BLaER1 treated with 17β-estradiol and CSF1 and Interleukin-3, amounts not matched to agents 10 nM and 100 nM (cell line): ENCODE measurements around the gene GPATCH11.

Source experiments
- H3K27ac ChIP-seq, 11 experiments: shearing (Covaris generic); formaldehyde crosslinking; 2 replicates each; pipeline ENCODE4 v1.8.1; 2022
- H3K27me3 ChIP-seq, 11 experiments: shearing (Covaris generic); formaldehyde crosslinking; 2 replicates each; pipeline ENCODE4 v1.8.1; 2022
- H3K36me3 ChIP-seq, 11 experiments: shearing (Covaris generic); formaldehyde crosslinking; 2 replicates each; pipeline ENCODE4 v1.8.1; 2022
- H3K4me1 ChIP-seq, 10 experiments: shearing (Covaris generic); formaldehyde crosslinking; 2 replicates each; pipeline ENCODE4 v1.8.1; 2022
- H3K4me2 ChIP-seq, 11 experiments: shearing (Covaris generic); formaldehyde crosslinking; 2 replicates each; pipeline ENCODE4 v1.8.1; 2022
- H3K4me3 ChIP-seq, 10 experiments: shearing (Covaris generic); formaldehyde crosslinking; 2 replicates each; pipeline ENCODE4 v1.8.1; 2022
- H3K9ac ChIP-seq, 11 experiments: shearing (Covaris generic); formaldehyde crosslinking; 2 replicates each; pipeline ENCODE4 v1.8.1; 2022
- H3K9me3 ChIP-seq, 11 experiments: shearing (Covaris generic); formaldehyde crosslinking; replicated peaks in 1 of 11; 2 replicates each; pipeline ENCODE4 v1.8.1; 2022
- H4K20me1 ChIP-seq, 11 experiments: shearing (Covaris generic); formaldehyde crosslinking; 2 replicates each; pipeline ENCODE4 v1.8.1; 2022
- Cebpa-rat ChIP-seq, 11 experiments: shearing (Covaris generic); IDR thresholded peaks; 2 replicates each; pipeline ENCODE4 v1.8.1; 2022

Gene GPATCH11

DNA sequence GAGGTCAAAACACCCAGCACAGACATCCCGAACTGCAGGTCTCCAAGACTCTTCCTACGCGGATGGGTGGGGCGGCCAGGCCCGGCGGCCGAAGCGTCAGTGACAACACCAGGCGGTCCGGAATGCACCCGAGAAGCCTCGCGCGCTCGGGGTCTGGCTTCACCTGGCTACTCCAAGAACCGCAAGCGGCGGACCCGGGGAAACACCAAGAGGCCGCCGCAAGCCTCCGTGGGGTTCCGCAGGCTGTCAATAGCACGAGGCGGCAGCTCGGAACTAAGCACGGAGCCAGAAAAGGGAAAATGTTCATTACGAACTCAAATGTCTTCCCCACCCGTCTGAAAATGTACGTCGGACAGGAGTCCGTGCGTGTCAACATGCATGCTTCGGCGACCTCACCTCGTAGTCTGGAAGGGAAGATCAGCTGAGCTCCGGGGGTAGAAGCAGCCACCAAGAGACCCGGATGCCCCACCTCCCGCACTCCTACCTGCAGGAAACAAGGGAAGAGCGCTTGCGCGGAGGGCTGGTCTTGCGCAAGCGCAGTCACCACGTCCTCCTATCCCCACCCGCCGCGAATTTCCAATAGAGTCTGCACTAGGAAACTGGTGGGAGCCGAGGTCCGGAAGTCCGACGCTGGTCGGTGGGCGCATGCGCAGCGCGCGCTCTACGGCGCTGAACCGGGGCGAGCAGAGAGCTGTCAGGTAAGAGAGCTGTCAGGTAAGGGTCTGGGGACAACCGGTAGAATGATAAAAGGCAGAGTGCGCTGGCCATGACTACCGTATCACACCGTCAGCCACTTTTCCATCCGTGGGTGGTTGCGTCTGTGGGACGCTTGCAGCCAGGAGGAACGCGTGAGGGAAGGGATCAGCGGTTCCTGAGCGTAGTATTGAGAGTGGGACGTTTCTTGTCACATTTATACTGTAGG is at the start of gene GPATCH11, which contains the start of gene HEATR5B:
Gene GPATCH11 (plus strand): TSS at position 646 of the 922 bp plus-strand sequence. CDS start 3,864 bp downstream, outside the sequence.
Gene HEATR5B (minus strand): TSS at position 500 of the 922 bp plus-strand sequence. CDS start 958 bp downstream, outside the sequence.
- peaks cover 0 to 3% (median 0%) of the 10 kb centered on the region in 11 experiments; a peak in 3 of 22 replicates for H4K20me1 ChIP-seq
- peak within 1 kb of the TSS; percentile 38 to 79 (median 69); a peak in 20 of 22 replicates for H3K27ac ChIP-seq
- H3K9ac ChIP-seq = peak within 1 kb of the TSS; percentile 73 to 86 (median 82)
- peak within 1 kb of the TSS; percentile 69 to 96 (median 90) for H3K4me2 ChIP-seq
- peak in 10 of 11 experiments; percentile 35 to 83 (median 58); a peak in 15 of 22 replicates for TF ChIP-seq Cebpa-rat (IDR thresholded peaks at IDR 0.05)
- no peaks in the 10 kb centered on the region for H3K27me3 ChIP-seq
- H3K4me1 ChIP-seq = peaks cover 48 to 66% (median 57%) of the 10 kb centered on the region in 10 experiments
- no peaks in the 10 kb centered on the region for H3K9me3 ChIP-seq
- H3K4me3 ChIP-seq = peak within 1 kb of the TSS; percentile 65 to 92 (median 85)
- peaks cover 8 to 49% (median 26%) of the 10 kb centered on the region in 11 experiments; a peak in 19 of 22 replicates for H3K36me3 ChIP-seq

DNA sequence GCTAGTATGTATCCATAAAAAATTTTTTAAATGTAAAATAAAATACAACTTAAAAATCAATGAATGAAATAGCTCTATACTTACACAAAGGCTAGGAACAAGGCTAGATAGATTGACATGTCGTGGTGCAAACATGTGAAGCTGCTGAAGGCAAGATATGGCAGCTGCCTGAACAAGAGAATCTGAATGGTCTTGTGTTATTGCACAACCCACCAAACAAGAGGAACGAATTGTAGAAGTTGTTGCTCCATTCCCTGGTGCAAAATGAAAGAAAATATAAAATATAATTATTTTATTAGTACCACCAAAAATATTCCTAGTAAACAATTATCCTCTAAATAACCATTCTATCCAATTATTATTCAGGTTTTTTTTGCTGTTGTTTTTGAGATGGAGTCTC is 46.5 kb upstream of the GPATCH11 start:
- Histone ChIP-seq H3K36me3 (peaks cover 46 to 92% (median 68%) of the 10 kb centered on the region in 11 experiments), H3K4me2 (no peak overlapping the region), H3K4me3 (no peak overlapping the region), H3K9me3 (no peaks in the 10 kb centered on the region), H3K9ac (no peak overlapping the region), H4K20me1 (no peaks in the 10 kb centered on the region), H3K4me1 (no peaks in the 10 kb centered on the region), H3K27me3 (no peaks in the 10 kb centered on the region), H3K27ac (no peak overlapping the region)
- TF ChIP-seq Cebpa-rat (IDR thresholded peaks at IDR 0.05) = peak in 2 of 11 experiments; percentile 25 to 32; a peak in 1 of 22 replicates

DNA sequence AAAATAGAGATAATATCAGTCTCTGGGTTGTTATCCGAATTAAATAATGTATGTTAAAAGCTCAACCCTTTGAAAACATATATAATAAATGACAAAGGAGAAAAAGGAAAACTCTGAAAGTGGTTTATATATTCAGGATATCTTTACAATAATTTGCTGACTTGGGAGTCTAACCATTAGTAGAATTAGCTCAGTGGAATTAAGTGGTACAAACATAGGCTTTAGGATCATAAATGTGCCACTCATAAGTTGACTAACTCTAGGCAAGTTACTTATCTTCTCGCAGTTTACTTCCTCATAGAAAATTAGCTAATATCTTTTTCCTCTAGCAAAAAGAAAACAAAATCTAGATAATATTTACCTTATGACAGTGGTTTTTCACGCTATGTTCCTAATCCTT is 44.7 kb upstream of the GPATCH11 start:
- no peak overlapping the region for H3K27ac ChIP-seq
- no peaks in the 10 kb centered on the region for H3K9me3 ChIP-seq
- no peaks in the 10 kb centered on the region for H4K20me1 ChIP-seq
- H3K9ac ChIP-seq = no peak overlapping the region
- H3K4me1 ChIP-seq = no peaks in the 10 kb centered on the region
- no peak overlapping the region for H3K4me3 ChIP-seq
- TF ChIP-seq Cebpa-rat (IDR thresholded peaks at IDR 0.05) = no peak
- H3K36me3 ChIP-seq = peaks cover 44 to 96% (median 73%) of the 10 kb centered on the region in 11 experiments
- no peaks in the 10 kb centered on the region for H3K27me3 ChIP-seq
- no peak overlapping the region for H3K4me2 ChIP-seq

DNA sequence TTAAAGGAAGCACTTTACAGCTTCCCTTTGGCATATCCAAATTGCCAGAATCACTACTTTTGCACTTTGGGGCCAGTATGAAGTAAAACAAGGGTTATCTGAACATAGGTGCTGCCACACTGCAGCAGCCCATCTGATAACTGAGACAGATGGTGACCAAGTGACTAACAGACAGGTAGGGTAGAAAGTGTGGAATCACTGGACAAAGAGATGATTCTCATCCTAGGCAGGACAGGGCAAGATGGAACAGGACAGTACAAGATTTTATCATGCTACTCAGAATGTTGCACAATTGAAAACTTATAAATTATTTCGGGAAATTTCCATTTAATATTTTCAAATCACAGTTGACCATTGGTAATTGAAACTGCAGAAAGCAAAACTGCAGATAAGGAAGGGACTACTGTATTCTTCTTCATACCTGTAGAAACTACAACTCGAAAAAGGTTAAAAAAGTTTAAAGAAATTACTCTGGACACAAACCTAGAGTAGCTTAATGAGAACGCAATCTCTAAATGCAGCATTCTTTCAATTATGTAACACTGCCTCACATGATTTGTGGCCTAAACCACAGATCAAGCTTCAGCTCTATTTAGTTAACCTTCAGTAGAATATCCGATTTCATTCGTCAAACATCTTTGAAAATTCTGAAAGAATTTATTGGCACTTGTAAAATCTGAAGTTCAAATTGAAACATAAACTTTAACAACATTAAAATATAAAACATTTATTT is 31.6 kb upstream of the GPATCH11 start:
- Histone ChIP-seq H3K4me2 (no peak overlapping the region), H3K4me1 (no peaks in the 10 kb centered on the region), H4K20me1 (no peaks in the 10 kb centered on the region), H3K9ac (no peak overlapping the region), H3K27ac (no peak overlapping the region), H3K9me3 (no peaks in the 10 kb centered on the region), H3K27me3 (no peaks in the 10 kb centered on the region), H3K4me3 (no peak overlapping the region), H3K36me3 (peaks cover 61 to 100% (median 85%) of the 10 kb centered on the region in 11 experiments)
- no peak for TF ChIP-seq Cebpa-rat (IDR thresholded peaks at IDR 0.05)

DNA sequence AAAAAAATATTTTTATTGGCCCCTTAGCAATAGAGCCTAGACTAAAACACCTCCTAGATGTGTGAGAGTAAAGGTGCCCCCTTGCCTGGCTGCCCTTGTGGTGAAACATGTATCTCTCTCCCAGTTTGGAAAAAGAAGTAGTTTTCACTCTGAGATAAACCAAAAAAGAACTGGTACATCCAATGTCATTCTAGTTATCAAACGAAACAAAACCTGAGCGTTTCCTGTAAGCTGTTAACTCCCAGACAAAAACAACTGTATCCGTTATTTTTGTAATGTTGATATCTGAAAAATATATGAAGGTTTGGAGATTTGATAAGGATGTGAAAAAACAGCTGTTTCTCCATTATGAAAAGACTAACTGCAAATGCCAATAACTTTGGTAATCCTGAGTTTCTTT is 24.5 kb upstream of the GPATCH11 start:
- H4K20me1 ChIP-seq = no peaks in the 10 kb centered on the region
- no peak overlapping the region for H3K9ac ChIP-seq
- no peak overlapping the region for H3K4me3 ChIP-seq
- no peak for TF ChIP-seq Cebpa-rat (IDR thresholded peaks at IDR 0.05)
- no peaks in the 10 kb centered on the region for H3K9me3 ChIP-seq
- H3K36me3 ChIP-seq = peaks cover 81 to 100% (median 96%) of the 10 kb centered on the region in 11 experiments
- no peak overlapping the region for H3K27ac ChIP-seq
- H3K27me3 ChIP-seq = no peaks in the 10 kb centered on the region
- no peak overlapping the region for H3K4me2 ChIP-seq
- peaks cover 0 to 17% (median 0%) of the 10 kb centered on the region in 10 experiments; a peak in 3 of 20 replicates for H3K4me1 ChIP-seq

DNA sequence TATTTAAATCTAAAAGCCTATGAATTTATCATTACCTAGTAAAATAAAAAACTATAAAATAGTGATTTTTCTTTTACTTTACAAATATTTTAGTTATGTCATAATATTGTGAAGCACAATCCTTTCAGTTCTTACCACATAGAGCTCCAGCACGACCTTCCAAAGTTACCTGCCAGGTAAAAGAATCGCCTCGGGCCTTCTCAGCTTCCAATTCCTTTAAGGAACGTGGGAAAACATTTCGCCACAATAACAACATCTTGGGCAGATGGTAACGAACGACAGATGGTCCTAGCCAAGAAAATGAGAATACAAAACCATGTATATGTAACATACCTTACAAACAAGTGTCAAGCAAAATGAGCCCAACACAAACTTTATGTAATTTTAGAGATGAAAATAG is 23.9 kb upstream of the GPATCH11 start:
- H3K27ac ChIP-seq = no peak overlapping the region
- no peak overlapping the region for H3K4me3 ChIP-seq
- H3K4me1 ChIP-seq = peaks cover 0 to 17% (median 0%) of the 10 kb centered on the region in 10 experiments; a peak in 3 of 20 replicates
- H3K9ac ChIP-seq = no peak overlapping the region
- H3K27me3 ChIP-seq = no peaks in the 10 kb centered on the region
- H4K20me1 ChIP-seq = no peaks in the 10 kb centered on the region
- TF ChIP-seq Cebpa-rat (IDR thresholded peaks at IDR 0.05) = no peak
- peaks cover 85 to 100% (median 96%) of the 10 kb centered on the region in 11 experiments for H3K36me3 ChIP-seq
- no peaks in the 10 kb centered on the region for H3K9me3 ChIP-seq
- no peak overlapping the region for H3K4me2 ChIP-seq

DNA sequence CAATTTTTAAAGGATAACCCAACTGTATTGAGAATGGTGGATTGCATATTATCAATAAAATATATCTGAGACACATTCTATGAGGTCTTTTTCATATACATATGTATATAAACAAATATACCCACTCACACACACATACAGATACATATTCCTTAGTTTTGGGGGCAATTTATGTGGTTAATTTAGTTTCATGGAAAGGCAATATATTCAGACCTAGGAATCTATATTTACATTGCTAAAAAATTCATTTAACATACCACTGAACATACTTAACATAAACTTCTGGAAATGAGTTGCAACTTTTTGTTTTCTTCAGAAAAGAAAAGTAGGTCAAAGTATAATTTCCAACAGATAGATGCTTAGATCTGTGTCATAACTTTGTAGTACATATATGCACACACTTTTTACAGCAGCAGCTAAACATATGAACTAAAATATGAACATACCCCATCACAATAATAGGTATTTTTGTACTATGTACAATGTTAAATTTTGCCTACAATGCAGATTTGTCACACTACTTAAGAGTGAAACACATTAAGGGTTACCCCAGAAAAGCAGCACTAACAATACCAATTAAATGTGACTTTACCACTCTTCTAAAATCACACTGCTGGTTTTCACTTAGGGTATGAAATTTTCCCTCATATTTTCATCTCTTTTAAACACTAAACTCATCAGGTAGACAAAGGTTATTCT is 23.2 kb upstream of the GPATCH11 start:
- no peak overlapping the region for H3K9ac ChIP-seq
- no peak overlapping the region for H3K4me3 ChIP-seq
- no peaks in the 10 kb centered on the region for H3K27me3 ChIP-seq
- H3K9me3 ChIP-seq = no peaks in the 10 kb centered on the region
- H3K27ac ChIP-seq = no peak overlapping the region
- TF ChIP-seq Cebpa-rat (IDR thresholded peaks at IDR 0.05) = no peak
- no peaks in the 10 kb centered on the region for H4K20me1 ChIP-seq
- H3K4me2 ChIP-seq = no peak overlapping the region
- H3K4me1 ChIP-seq = peaks cover 0 to 17% (median 0%) of the 10 kb centered on the region in 10 experiments; a peak in 3 of 20 replicates
- peaks cover 85 to 100% (median 96%) of the 10 kb centered on the region in 11 experiments for H3K36me3 ChIP-seq

DNA sequence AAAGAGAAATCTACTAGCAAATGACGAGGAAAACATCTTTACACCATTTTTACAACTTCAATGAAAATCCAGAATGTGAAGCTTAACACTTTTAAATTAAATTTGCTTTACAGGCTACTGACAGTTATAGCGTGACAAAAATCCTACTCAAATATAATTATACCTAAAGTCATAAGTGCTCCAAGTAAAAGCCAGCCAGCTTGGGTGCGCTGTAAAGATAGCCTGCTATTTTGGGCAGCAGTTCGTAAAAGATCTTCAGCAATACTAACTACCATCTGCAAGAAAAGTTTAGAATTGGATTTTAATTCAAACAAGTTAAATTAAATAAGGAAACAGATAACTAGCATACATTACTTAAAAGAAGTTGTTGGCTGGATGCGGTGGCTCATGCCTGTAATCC is 22.5 kb upstream of the GPATCH11 start:
- TF ChIP-seq Cebpa-rat (IDR thresholded peaks at IDR 0.05) = no peak
- Histone ChIP-seq H3K4me2 (no peak overlapping the region), H3K4me1 (peaks cover 0 to 17% (median 0%) of the 10 kb centered on the region in 10 experiments; a peak in 3 of 20 replicates), H3K9ac (no peak overlapping the region), H4K20me1 (no peaks in the 10 kb centered on the region), H3K27me3 (no peaks in the 10 kb centered on the region), H3K27ac (no peak overlapping the region), H3K4me3 (no peak overlapping the region), H3K9me3 (no peaks in the 10 kb centered on the region), H3K36me3 (peaks cover 84 to 100% (median 96%) of the 10 kb centered on the region in 11 experiments)
